Heart left ventricle (tissue), 16 donors: Measurements from ENCODE around the gene INCA1. TPM values are rescaled to one million over a fixed set of nuclear protein-coding genes. Genes with fewer than 3 reads are reported as not detected.

Source experiments
- ATAC-seq, 4 donors: fragments of 200-7000 bp; cut with Tn5 transposase; one replicate each; pipeline ENCODE4 v1.9.1; 2020 to 2022; ENCODE audit warnings: moderate library complexity in 4 of 4, mild to moderate bottlenecking in 3 of 4, moderate number of reproducible peaks in 1 of 4
- DNase-seq, 5 donors: peaks; one replicate each; pipeline ENCODE4 v3.0.0-alpha.2; 2020
- H3K27ac ChIP-seq, 12 donors: fragments of 200-600 bp; sonication (generic) in 4 of 12; one replicate each; pipeline versions ENCODE4 v1.5.0 to v1.8.0; 2016 to 2022; ENCODE audit warnings: mild to moderate bottlenecking in 2 of 12
- H3K27me3 ChIP-seq, 9 donors: fragments of 200-600 bp; sonication (generic) in 2 of 9; one replicate each; pipeline versions ENCODE4 v1.5.1 to v1.8.0; 2016 to 2022; ENCODE audit warnings: mild to moderate bottlenecking in 3 of 9
- H3K36me3 ChIP-seq, 9 donors: fragments of 200-600 bp; sonication (generic) in 2 of 9; one replicate each; pipeline versions ENCODE4 v1.5.0 to v1.8.0; 2018 to 2022; ENCODE audit warnings: mild to moderate bottlenecking in 2 of 9
- H3K4me1 ChIP-seq, 12 donors: fragments of 200-600 bp; sonication (generic) in 4 of 12; one replicate each; pipeline versions ENCODE4 v1.5.0 to v1.8.0; 2016 to 2022; ENCODE audit warnings: mild to moderate bottlenecking in 3 of 12
- H3K4me3 ChIP-seq, 12 donors: fragments of 200-600 bp; sonication (generic) in 4 of 12; one replicate each; pipeline versions ENCODE4 v1.5.0 to v1.8.0; 2017 to 2022; ENCODE audit warnings: mild to moderate bottlenecking in 9 of 12, moderate library complexity in 4 of 12
- H3K9me3 ChIP-seq, 12 donors: fragments of 200-600 bp; sonication (generic) in 4 of 12; one replicate each; pipeline versions ENCODE4 v1.5.0 to v1.8.0; 2016 to 2022; ENCODE audit warnings: mild to moderate bottlenecking in 1 of 12
- POLR2A ChIP-seq, 2 donors: fragments of 450-650 bp; IDR thresholded peaks; one replicate each; pipeline ENCODE4 v1.6.1; 2017; ENCODE audit warnings: antibody characterized with exemption in 2 of 2, mild to moderate bottlenecking in 2 of 2, moderate library complexity in 2 of 2
- WGBS, 4 donors: extraction: QIAGEN DNeasy Blood & Tissue Kit in 2 of 4; methylation state at CpG; one replicate each; pipeline versions ENCODE4 v1.1.5 to v1.1.7; 2013 to 2018; 5-methylcytosine and 5-hydroxymethylcytosine counted together
- intact Hi-C, 10 donors: fragments of 100-400 bp; cut with DNase I; formaldehyde crosslinking; loops; one replicate each; pipeline versions ENCODE4 v1.11.1 to v1.14.2; 2022
- polyA plus RNA-seq, 2 donors: library from polyadenylated mRNA; stranded (reverse); fragments of 200-250 nt; gene quantifications; one replicate each; pipeline ENCODE4 v1.2.3, GENCODE V29; 2013
- total RNA-seq, 9 donors: library from RNA; depleted of rRNA in 2 of 9; stranded (reverse); fragments of >200 nt in 2 of 9; fragmentation: NEBNext Ultra II Directional in 3 of 9; extraction: Animal tissue kit (Norgen Biotek cat#: 25700) in 3 of 9; gene quantifications; one replicate each; pipeline versions ENCODE4 v1.1.0 to v1.2.4, GENCODE V29; 2016 to 2023
- TF ChIP-seq, protein P1 (sequence below), 12 donors: fragments of 200-600 bp; sonication (generic) in 4 of 12; IDR thresholded peaks; one replicate each; pipeline versions ENCODE4 v1.5.0 to v1.8.0; 2018 to 2022; ENCODE audit warnings: antibody characterized with exemption in 12 of 12, mild to moderate bottlenecking in 5 of 12
- donor health status: ischemic (EF 13 %, LVEDD 7.1; RV severe dilation, severe dysfunction).
- donor health status: healthy with polysubstance abuse.
- donor health status: DM: no; HTN: yes; CAD: no.
- donor health status: DM: no; HTN: no; CAD: no.
- donor health status: ischemic (EF 25% LVEDD 6.9; RV normal size, moderate dysfunction).
- donor health status: ischemic (EF 25% LVEDD 5.7; RV mildly dilated, moderate dysfunction).
- donor health status: healthy.
- donor health status: DM: yes; HTN: yes; CAD: no.
- donor health status: ischemic (EF 35%, LVEDD 5.7; RV mildly dilated, moderate dysfunction).
- donor health status: nonischemic (EF 11% LVEDD 7.7; RV severe dilation, severe dysfunction).
- donor health status: DM: yes; HTN: yes; CAD: no.
- donor health status: PGD.
- donor health status: ischemic (EF 29% LVEDD 5.4; RV normal size, mild dysfunction).
- donor health status: nonischemic (EF 23%, LVEDD 6.1; RV moderate dilation, normal function).

INCA1 gene
- total and polyA plus RNA-seq, 11 donors = 0.64 to 5.1 (median 2.7) TPM

DNA sequence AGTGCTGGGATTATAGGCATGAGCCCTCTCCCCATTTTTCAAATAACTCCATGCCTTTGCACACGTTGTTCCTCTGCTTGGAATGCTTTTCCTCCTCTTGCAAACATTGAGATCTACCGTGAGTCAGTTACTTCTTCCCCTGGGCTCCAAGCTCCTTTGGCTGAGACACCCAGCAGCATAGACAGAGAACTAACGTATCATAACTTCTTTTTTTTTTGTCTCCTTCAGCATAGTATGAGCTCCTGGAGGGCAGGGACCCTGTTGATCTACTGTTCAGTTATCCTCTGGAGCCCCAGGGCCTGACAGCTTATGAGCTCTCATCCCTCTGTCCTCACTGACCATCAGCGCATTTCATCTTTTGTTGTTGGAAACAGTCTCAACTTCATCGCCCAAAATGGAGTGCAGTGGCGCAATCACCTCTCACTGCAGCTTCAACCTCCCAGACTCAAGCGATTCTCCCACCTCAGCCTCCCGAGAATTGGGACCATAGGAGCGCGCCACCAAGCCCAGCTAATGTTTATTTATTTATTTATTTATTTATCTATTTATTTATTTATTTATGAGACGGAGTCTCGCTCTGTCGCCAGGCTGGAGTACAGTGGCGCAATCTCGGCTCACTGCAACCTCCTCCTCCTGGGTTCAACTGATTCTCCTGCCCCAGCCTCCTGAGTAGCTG, 31.9 kb downstream of the INCA1 start:
- intact Hi-C loops = loop anchor here in 1 of 10 donors (5.0 kb wide), 1 partner anchor 58 kb away; no protein-coding TSS in a partner anchor
- no peaks in the 10 kb centered on the region for H3K9me3 ChIP-seq
- no peak for DNase-seq
- no peak for ATAC-seq
- H3K36me3 ChIP-seq = peaks cover 0 to 40% (median 27%) of the 10 kb centered on the region in 9 donors
- H3K27me3 ChIP-seq = no peaks in the 10 kb centered on the region
- peak overlapping the region in 8 of 12 donors; percentile 89 to 99 (median 96) for H3K27ac ChIP-seq
- peaks cover 0 to 43% (median 28%) of the 10 kb centered on the region in 12 donors for H3K4me1 ChIP-seq
- WGBS, 4 donors = 95 to 97% (median 96%) methylated on average over 15 of the region's 15 CpGs
- peak overlapping the region in 3 of 12 donors; percentile 66 to 82 (median 67) for H3K4me3 ChIP-seq
- TF ChIP-seq, protein P1, sequence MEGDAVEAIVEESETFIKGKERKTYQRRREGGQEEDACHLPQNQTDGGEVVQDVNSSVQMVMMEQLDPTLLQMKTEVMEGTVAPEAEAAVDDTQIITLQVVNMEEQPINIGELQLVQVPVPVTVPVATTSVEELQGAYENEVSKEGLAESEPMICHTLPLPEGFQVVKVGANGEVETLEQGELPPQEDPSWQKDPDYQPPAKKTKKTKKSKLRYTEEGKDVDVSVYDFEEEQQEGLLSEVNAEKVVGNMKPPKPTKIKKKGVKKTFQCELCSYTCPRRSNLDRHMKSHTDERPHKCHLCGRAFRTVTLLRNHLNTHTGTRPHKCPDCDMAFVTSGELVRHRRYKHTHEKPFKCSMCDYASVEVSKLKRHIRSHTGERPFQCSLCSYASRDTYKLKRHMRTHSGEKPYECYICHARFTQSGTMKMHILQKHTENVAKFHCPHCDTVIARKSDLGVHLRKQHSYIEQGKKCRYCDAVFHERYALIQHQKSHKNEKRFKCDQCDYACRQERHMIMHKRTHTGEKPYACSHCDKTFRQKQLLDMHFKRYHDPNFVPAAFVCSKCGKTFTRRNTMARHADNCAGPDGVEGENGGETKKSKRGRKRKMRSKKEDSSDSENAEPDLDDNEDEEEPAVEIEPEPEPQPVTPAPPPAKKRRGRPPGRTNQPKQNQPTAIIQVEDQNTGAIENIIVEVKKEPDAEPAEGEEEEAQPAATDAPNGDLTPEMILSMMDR (IDR thresholded peaks at IDR 0.05) = no peak
- no peak for TF ChIP-seq POLR2A (IDR thresholded peaks at IDR 0.05)

DNA sequence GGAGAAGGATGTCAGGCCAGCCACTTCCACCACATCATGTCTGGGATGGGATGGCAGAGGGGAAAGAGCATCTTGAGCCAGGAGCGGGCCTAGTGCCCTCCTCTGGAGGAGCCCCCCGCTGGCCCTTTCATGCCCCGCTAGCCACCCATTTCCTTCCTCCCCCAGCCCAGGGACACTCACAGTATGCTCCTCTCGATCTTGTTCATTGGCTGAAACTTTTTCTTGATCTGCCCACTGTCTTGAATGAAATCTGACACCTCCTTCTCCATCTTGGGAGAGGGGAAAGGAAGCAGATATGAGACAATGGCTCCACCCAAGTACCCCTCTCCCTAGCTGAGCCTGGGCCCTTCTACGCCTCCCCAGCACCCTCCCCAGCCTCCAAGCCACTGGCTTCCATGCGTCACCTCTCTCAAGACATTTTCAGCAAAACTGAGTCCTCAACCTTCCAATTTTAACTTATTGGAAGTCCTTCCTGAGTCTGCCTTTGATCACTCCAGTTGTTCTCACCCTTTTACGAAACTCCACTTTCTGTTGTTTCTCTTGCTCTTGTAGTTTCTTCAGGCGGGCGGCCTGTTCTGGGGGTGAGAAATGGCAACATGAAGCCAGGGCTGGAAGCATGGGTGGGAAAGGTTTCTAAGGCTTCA, 36.9 kb downstream of the INCA1 start:
- DNase-seq = no peak
- no peak for ATAC-seq
- no peak overlapping the region for H3K4me3 ChIP-seq
- no peak for TF ChIP-seq POLR2A (IDR thresholded peaks at IDR 0.05)
- TF ChIP-seq, protein P1 (IDR thresholded peaks at IDR 0.05) = no peak
- peaks cover 3 to 63% (median 43%) of the 10 kb centered on the region in 9 donors for H3K36me3 ChIP-seq
- H3K4me1 ChIP-seq = peaks cover 0 to 11% (median 2%) of the 10 kb centered on the region in 12 donors
- WGBS, 4 donors = 85 to 89% (median 88%) methylated on average over 9 of the region's 9 CpGs
- H3K9me3 ChIP-seq = no peaks in the 10 kb centered on the region
- H3K27ac ChIP-seq = no peak overlapping the region
- intact Hi-C loops = no loop called here
- H3K27me3 ChIP-seq = no peaks in the 10 kb centered on the region

- ATAC-seq = peak in 1 of 4 donors; percentile 12
- Histone ChIP-seq H3K27ac (no peak overlapping the region), H3K36me3 (peaks cover 3 to 63% (median 39%) of the 10 kb centered on the region in 9 donors), H3K4me1 (peaks cover 0 to 10% (median 0%) of the 10 kb centered on the region in 12 donors), H3K4me3 (no peak overlapping the region), H3K9me3 (no peaks in the 10 kb centered on the region), H3K27me3 (no peaks in the 10 kb centered on the region)
- intact Hi-C loops = no loop called here
- WGBS, 4 donors = 82 to 89% (median 85%) methylated on average over 18 of the region's 18 CpGs
- no peak for TF ChIP-seq POLR2A (IDR thresholded peaks at IDR 0.05)
- TF ChIP-seq, protein P1 (IDR thresholded peaks at IDR 0.05) = no peak
- DNase-seq = peak in 1 of 5 donors; percentile 42
Measured at GRCh38 chr17:4959261-4959965, 37.9 kb downstream of the INCA1 start.

DNA sequence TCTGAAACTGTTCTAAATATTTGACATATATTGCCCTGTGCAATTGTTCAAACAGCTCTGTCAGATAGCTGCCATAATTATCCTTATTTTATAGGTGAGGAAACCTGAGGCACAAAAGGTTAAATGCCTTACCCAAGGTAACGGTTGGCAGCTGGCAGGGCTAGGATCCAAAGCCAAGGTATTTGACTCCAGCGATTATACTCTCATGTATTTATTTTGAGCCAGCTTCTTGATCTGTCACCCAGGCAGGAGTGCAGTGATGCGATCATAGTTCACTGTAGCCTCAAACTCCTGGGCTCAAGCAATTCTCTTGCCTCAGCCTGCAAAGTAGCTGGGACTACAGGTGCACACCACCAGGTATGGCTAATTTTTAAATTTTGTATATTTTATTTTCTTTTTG, 39.2 kb downstream of the INCA1 start:
- Histone ChIP-seq H3K9me3 (no peaks in the 10 kb centered on the region), H3K36me3 (peaks cover 3 to 63% (median 39%) of the 10 kb centered on the region in 9 donors), H3K4me3 (no peak overlapping the region), H3K27me3 (no peaks in the 10 kb centered on the region), H3K4me1 (peaks cover 0 to 21% (median 0%) of the 10 kb centered on the region in 12 donors), H3K27ac (peak overlapping the region in 4 of 12 donors; percentile 22 to 32 (median 26))
- 45 to 64% (median 57%) methylated on average over 3 of the region's 3 CpGs for WGBS, 4 donors
- DNase-seq (no peak), ATAC-seq (peak in 2 of 4 donors; percentile 7 to 41)
- TF ChIP-seq POLR2A (IDR thresholded peaks at IDR 0.05) = no peak
- TF ChIP-seq, protein P1 (IDR thresholded peaks at IDR 0.05) = no peak
- intact Hi-C loops = no loop called here
